Putamen (tissue), 1 donor: ENCODE data around the gene KRT72.

Experiments
- DNase-seq: peaks from one replicate; pipeline ENCODE4 v3.0.0-alpha.2; 2016; ENCODE audit warnings: low spot score

KRT72 gene

DNA sequence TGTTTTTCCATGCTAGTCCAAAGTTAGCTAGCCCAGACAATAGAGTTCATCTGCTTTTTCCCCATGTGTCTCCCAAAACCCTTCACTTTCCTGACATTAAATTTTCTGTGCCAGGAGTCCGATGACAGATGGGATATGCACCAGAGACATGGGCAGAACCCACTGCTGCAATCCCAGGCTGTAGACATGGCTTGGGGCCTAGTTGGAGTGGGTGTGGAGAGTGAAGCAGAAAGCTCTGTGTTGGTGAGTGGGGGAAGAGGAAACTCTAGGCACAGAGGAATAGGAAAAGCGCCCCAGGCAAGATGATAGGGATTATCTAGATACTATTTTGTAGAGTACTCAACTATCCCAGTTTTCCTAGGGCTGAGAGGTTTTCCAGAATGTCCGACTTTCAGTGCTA is 22.8 kb downstream of the KRT72 start:
- no peak for DNase-seq

DNA sequence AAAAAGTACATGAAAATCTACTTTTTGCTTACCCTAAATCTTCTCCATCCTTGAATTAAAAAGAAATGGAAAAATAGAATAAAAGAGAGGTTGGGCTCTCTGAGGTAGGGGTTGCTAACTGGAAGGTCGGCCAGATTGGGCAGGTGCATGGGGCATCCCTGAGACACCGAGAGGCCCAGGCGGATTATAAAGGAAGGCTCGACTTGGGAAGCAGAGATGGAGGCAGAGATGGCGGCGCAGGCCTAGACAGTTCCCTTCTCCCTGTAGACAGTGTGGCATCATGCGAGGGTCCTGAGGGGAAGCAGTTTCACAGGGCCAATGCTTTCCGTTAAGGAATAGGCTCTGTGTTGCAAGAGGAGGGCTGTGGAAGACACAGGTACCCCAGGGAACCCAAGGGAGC is 23.9 kb downstream of the KRT72 start:
- DNase-seq, result no peak

DNA sequence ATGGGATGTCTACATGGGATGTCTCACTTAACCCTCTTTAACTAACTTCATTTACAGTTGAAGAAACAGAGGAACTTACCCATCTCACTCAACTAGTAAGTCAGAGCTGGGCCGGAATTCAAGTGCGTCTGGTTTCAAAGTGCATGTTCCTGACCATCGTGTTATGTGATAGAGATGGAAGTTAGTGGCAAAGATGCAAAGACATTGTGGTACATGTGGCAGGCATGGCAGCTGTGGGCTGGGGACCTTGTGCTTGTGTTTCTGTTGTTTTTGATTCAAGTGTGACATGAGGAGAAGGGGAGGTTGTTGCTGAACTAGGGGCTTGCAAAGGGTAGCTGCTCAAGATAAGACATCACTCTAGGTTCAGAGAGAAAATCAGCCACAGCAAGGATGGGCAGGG is 25.3 kb downstream of the KRT72 start:
- DNase-seq, result no peak

DNA sequence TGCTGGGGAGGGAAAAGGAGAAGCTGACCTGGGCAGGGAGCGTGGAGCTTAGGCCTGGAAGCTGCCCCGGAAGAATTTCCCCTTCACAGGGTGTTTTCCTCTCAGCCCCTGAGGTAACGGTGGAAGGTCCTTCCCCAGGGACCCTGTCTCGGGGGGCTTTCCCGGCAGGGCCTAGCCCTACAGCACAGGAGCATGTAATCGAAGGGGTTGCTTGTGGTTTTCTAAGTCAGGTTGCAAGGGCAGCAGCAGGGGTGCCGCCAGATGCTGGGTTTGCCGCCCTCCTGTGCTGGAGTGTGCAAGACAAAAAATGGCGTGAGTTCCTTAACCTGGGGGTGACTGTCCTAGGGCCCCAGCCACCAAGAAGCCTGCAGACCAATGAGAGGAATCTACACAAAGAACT is 26.0 kb downstream of the KRT72 start:
- DNase-seq, result no peak

DNA sequence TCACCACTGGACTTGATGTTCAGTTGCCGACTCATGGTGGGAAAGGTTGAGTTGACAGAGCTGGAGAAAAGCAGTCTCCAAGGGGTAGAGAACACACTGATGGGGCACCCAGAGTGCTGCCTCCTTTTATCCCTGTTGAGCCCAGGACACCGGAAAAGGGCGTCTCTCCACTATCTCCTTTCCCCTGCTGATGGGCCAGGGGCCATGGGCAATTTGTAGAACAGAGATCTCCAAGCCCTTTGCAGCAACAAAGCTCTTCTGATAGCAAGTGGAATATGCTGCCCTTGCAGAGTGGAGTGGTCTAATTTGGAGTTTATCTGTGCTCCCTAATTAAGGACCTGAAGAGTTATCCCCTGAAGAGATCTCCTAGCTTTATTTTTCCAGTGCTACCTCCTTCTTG is 27.5 kb downstream of the KRT72 start, which contains the start of gene KRT74:
Gene KRT74 (minus strand): TSS at position 101 of the 400 bp plus-strand sequence. CDS start 66 bp downstream, at position 35.
- no peak for DNase-seq

DNA sequence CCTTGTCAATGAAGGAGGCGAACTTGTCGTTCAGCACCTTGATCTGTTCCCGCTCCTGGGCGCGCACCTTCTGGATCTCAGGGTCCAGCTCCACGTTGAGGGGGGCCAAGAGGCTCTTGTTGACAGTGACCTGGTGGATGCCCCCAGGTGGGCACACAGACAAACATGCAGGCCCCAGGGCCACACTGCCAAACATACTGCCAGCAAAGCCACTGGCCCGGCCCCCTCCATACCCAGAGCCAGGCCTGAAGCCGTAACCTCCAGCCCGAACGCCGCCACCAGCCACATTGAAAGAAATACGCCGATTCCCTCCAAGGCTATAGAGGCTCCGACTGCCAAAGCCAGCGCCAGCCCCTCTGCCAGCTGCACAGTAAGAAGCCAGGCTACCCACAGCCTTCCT is 28.0 kb downstream of the KRT72 start:
- DNase-seq, result no peak

DNA sequence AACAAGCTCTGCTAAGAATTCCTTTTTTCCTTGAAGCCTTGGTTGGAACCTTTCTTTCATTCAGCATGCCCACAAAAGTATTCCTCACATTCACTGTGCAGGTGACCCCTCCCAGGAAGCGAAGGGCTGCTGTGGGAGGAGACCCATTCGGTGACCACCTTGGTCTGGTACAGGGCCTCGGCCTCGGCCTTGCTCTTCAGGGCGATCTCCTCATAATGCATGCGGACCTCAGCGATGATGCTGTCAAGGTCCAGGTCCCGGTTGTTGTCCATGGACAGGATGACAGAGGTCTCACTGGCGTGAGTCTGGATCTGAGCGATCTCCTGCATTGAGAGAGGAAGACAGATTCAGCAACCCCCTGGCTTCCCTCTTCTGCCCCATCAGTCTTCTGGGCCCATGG is 30.8 kb downstream of the KRT72 start:
- DNase-seq, result no peak

DNA sequence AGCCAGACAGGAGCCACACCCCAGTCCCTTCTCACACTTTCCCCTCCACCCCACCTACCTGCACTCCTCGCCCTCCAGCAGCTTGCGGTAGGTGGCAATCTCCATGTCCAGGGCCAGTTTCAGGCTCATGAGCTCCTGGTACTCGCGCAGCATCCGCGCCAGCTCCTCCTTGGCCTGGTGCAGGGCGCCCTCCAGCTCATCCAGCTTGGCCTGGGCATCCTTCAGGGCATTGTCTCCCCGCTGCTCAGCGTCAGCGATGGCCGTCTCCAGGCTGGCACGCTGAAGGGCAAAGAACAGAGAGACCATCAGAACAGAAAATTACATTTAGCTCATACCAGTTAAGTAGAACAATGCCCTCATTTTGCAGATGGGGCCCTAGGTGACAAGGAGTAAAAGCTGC is 33.2 kb downstream of the KRT72 start:
- DNase-seq, result no peak

DNA sequence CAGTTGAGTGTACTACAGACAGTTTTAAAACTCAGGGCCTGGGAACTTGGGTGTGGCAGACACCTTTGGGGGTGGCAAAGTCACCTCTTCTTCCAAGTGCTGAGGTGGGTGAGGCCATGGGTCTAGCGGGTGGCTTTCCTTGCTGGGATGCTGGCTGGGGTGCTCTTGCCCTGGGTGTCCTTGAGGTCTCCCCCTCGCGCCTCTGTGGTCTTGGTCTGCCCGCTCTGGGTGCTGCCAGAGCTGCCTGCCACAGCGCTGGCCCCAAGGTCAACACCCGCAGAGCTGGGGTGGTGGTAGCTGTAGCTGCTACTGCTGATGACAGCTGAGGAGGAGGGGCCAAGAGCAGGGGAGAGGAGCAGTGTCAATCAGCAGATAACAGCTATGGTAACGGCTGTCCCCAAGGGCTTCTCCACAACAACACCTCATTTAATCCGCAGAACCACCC is 34.4 kb downstream of the KRT72 start:
- DNase-seq, result no peak

DNA sequence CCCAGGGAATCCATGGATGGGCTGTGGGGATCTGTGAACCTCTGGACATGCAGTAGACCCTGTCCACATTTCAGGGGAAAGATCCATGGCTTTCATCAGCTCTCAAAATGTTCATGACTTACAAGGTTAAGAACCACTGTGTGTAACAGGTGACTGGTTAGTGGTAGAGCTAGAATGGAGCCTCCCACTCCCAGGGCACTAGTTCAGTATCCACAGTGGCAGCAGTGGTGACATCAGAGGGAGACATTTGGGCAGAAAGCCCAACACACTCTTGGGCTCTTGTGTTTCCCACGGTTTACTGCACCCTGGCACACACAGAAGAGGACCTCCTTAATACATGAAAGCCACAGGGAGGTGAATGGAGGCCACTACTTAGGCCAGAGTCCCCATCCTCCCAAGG is 36.7 kb downstream of the KRT72 start:
- no peak for DNase-seq

DNA sequence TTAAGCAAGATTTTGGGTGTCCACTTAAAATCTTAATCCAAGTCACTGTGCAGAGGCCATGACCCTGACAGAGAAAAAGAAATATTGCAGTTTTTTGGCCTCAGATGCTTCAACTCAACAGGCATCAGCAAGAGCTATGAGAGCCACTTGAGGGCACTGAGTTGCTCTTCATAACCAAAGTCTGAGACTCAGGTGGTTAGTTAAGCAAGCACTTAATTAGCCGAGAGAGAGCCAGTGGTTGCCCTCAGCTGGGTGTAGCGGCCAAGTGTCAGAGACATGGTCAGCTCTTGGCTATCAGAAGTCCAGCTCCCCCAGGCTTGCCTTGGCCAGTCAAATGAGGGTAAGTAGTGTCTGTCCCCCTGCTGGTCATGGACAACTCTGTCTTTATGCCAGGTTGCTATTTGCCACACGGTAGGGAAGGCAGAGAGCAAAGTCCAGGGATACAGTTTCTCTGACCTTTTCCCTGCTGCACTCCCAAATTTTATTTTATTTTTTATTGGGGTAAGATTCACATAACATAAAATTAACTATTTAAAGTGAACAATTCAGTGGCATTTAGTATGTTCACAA is 39.3 kb downstream of the KRT72 start:
- DNase-seq, result no peak

DNA sequence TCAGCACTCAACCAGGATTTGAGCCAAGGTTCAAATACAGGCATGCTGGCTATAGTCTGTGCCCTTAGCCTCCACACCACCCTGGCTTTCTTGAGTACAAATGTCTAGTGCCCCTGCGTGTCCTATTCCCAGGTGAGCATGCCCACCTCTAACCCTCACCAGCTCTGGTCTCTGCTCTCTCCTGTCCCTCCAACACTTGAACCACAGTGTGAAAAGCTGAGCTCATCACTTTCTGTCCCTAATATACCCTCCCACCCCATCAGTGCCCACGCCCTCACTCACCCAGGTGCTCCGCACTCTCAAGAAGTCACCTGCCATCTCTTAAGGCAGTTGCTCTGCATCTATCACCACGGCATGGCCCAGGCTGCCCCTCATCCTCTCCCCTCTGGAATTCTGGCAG is 41.3 kb downstream of the KRT72 start:
- DNase-seq, result no peak

DNA sequence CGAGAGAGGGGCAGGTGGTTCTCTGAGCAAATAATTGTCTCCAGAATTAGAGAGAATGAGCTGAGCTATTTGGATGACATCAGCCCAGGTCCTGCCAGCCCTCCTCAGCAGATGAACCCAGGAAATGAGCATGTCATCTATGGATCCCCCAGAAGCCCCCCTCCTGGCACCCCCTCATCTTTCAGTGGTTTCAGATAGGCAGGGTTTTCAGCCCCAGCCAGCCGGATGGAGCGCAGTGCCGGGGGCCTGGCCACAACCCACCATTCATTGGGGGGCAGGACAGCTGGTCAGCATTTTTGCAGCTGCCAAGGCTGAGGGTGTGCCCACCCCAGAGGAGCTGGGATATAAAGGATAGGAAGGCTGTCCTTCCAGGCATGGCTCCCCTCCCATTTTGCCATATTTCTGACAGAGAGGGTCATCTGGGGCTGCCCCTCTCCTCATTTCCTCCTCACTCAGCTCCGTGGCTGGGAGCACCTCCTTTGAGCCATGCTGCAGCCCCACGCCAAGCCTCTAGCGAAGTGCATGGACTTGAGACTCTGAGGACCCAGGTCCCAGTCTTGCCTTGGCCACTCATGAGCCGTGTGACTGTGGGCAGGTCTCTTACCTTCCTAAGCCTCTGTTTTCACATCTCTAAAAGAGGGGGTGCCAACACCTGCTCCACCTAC is 42.4 kb downstream of the KRT72 start:
- DNase-seq, result no peak

DNA sequence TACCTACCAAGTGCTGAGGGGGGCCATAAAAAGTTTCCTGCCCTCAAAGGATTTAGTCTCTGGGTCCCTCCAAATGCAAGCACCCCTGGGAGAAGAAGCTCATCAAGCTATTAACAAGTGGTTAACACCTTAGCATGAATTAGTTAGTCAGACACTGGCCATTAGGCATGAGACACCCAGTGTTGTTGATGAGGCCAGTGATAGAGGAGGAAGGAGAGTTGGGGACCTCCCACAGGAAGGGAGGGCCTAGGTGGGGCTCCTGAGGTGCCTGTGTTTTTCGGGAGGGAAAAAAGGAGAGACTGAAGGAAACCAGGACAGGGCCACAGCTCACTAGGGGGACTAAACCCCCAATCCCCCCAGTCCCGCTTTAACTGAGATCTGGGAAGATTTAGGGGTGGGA is 43.8 kb downstream of the KRT72 start:
- DNase-seq, result no peak

DNA sequence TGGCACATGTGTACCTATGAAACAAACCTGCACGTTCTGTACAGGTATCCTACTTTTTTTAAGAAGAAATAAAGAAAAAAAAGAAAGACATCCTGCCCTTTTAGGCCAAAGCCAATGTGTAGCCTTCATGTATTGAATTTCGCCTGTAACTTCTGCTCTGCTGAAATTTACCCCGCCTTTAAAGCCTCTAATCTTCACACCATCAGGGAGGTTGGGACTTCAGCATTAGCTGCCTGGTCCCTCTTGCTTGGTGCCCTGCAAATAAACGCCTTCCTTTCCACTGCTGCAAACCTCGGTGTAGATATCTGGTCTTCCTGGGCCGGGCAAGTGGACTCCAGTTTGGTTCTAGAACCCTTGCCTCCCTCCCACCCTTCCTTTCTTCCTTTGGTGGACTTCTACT is 45.7 kb downstream of the KRT72 start:
- DNase-seq, result no peak

DNA sequence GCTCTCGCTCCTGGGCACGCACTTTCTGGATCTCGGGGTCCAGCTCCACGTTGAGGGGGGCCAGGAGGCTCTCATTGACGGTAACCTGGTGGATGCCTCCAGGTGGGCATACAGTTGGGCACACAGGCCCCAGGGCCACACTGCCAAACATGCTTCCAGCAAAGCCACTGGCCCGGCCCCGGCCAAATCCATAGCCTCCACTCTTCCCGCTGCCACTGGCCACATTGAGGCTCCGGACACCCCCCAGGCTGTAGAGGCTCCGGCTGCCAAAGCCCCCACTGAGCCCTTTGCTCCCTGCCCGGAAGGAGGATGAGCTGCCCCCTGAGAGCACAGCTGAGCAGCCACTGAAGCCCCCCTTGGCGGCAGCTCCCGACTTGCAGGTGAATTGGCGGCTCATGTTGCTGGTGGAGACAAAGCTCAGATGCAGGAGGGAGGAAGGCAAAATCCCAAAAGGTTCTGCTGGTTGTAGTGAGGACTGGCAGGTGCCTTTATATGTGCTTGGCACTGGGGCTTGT is 48.5 kb downstream of the KRT72 start, which contains the start of gene KRT71:
Gene KRT71 (minus strand): TSS at position 465 of the 515 bp plus-strand sequence. CDS start 68 bp downstream, at position 397.
- no peak for DNase-seq

DNA sequence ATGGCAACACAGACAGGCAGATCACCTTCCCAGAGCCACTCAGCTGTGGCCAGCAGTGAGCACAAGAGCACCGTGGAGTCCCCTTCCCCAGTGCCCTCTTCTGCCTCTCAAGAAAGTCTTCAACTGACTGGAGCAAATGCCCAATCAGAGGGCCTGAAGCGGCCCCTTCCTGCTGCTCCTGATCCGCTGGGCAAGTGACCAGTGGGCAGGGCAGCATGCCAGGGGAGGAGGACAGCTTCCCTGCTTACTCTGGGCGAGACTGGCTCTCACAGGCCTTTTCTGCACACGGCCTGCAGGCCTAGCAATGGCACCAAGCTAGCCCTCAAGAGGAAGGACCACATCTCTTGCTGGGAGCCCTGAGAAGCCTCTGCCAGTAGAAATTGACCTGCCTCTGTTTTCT is 49.2 kb downstream of the KRT72 start:
- peak; percentile 18 for DNase-seq

DNA sequence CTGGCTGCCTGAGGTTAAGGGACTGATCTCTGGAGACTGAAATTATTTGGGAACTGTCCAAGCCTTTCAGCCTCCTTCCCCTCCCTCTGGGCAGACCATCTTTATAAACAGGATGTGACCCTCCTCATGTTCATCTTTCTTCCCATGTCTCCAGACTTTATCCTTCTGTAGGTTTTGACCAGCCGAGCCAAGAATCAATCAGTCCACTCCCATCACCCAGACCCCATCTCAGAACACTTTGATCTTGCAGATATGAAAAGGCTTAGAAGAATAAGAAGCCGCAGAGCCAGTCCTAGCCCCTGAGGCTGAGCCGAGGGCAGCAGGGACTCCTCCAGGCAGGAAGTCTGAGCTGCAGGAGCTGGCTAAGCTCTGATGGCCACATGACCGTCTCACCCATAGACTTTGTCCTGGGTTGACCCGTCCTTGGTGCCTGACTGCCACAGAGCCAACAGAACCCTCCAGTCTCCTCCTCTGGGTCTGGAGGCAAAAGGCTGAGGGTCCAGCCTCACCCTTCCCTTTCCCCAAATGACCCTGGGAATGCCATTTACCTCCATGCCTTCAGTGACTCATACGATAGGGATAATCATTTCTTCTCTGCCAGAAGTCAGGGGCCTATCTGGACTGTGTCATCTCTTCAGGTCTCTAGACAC is 49.9 kb downstream of the KRT72 start:
- no peak for DNase-seq

DNA sequence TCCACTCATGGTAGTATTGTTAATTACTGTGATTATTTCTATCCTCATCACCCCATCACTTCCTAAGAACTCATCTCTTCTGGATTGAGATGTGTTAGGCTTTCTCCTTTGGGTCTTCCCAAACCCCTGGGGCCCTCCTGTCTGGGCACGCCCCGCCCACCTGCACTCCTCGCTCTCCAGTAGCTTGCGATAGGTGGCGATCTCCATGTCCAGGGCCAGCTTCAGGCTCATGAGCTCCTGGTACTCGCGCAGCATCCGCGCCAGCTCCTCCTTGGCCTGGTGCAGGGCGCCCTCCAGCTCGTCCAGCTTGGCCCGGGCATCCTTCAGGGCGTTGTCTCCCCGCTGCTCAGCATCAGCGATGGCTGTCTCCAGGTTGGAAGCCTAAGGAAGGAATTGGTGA is 55.1 kb downstream of the KRT72 start:
- DNase-seq, result no peak

DNA sequence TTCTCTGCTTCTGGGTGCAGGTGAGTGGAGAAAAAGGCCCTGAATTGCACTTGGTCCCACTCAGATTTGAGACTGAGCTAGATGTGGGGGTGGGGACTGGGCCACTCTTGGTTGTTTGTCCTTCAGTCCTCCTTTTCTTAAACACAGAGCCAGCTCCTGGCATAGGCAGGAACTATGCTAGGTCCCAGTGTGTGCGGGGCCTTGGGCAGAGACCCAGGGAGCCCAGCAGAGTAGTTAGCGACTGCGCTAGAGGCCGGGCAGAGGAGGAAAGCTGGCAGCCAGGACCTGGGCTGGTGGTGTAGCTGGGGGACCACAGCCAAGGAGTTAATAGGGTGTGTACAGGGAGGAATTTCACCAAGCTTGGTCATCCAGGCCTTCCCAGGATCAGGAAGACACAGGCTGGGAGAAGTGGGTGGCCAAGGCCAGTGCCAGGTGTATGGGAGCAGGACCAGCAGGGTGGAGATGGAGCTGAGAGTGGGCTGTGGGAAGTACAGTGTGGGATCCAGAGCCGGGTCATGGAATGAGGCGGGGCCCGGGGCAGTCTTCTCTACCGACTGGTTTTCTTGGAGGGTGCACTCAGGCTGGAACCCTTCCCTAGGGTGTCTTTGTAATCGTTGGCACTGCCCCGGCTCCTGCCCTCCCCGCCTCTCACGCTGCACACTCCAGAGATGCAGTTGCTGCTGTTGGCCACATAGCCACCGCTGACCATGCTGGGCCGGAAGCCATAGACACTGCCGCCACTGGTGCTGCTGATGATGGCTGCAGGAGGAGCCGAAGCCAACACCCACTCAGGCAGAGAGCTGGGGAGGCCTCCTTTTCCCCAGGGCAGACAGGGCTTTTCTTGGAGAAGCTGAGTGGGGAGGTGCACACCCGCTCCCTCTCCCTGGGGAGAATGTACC is 57.0 kb downstream of the KRT72 start:
- DNase-seq, result peak; percentile 29

DNA sequence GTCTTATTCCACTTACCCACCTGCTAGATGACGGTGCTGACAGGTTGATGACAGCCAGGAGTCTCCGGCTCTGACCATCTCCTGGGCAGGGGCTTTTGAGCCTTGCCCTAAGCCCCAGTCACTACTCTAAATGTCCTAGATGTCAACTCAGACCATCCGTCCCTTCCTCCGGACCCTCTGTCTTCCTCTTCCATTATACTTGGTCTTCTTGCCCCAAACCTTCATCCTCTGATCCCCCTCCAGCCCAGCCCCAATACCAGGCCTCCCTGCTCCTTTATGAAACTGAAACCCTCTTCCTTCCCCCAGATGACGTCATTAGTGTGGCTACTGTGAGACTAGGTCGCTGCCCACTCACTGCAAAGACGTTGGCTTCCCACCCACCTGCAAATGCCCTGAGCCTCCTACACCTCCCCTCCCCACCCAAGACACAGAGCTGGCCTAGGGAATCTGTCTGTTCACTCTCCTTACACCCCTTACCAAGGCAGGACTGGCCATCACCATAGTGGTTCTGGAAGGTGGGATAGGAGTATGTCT is 58.4 kb downstream of the KRT72 start:
- no peak for DNase-seq

DNA sequence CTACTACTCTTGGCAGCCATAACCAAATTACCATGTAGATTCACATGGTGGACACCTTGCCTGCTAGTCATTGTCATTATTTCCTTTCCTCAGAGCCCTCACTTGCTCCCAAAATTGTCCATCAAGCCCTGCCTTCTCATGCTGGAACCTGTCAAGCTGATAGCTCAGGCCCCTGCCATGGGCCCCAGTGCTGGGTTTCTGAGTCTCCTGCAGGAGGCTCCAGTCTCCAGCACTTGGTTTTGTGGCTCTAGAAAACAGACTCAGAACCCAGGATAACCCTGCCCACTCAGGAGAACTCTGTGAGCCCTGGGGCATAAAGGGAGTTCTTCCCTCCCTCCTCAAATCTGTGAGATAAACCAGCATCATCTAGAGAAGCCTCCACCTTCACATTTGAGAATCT is 59.1 kb downstream of the KRT72 start:
- DNase-seq, result no peak
